MV-4-11 (cell line): ENCODE results near the gene ANKRD2.
A peak's percentile ranks its signal among the peaks of the same experiment; 100 is the strongest.
"Not testable (repeated sequence)": the region's sequence is repeated elsewhere in the genome, so short reads cannot be mapped to it uniquely, and the experiment has no call there.

Experiments
- DNase-seq: peaks from one replicate; lab custom pipeline; 2025; lab: John Stamatoyannopoulos, UW

The ANKRD2 gene

GRCh38 chr10:97572214-97572989, at the start of gene ANKRD2:
Gene ANKRD2 (plus strand): TSS chr10:97572779. CDS start chr10:97572789, 10 bp downstream.
- DNase-seq = peak; percentile 70

- DNase-seq = no peak
Measured at GRCh38 chr10:97522937-97523336, 49.6 kb upstream of the ANKRD2 start.

GRCh38 chr10:97525086-97525485, 47.5 kb upstream of the ANKRD2 start:
- DNase-seq = no peak

GRCh38 chr10:97525683-97526110, 46.9 kb upstream of the ANKRD2 start:
- no peak for DNase-seq

GRCh38 chr10:97528876-97529275, 43.7 kb upstream of the ANKRD2 start:
- DNase-seq = not testable (repeated sequence)

GRCh38 chr10:97529685-97530465, 42.7 kb upstream of the ANKRD2 start:
- no peak for DNase-seq

GRCh38 chr10:97531401-97531986, 41.1 kb upstream of the ANKRD2 start:
- DNase-seq = no peak

GRCh38 chr10:97532935-97533671, 39.5 kb upstream of the ANKRD2 start:
- DNase-seq = no peak

GRCh38 chr10:97533888-97534287, 38.7 kb upstream of the ANKRD2 start:
- no peak for DNase-seq

GRCh38 chr10:97534746-97535367, 37.7 kb upstream of the ANKRD2 start:
- peak; percentile 1 for DNase-seq

GRCh38 chr10:97537186-97537869, 35.3 kb upstream of the ANKRD2 start:
- no peak for DNase-seq

- DNase-seq = no peak
Measured at GRCh38 chr10:97538411-97538810, 34.2 kb upstream of the ANKRD2 start.

- no peak for DNase-seq
Measured at GRCh38 chr10:97538839-97539238, 33.7 kb upstream of the ANKRD2 start.

- no peak for DNase-seq
Measured at GRCh38 chr10:97539523-97540200, 32.9 kb upstream of the ANKRD2 start.

- DNase-seq = no peak
Measured at GRCh38 chr10:97540669-97541500, 31.7 kb upstream of the ANKRD2 start.

- peak; percentile 46 for DNase-seq
Measured at GRCh38 chr10:97542169-97543024, 30.2 kb upstream of the ANKRD2 start.

- DNase-seq = peak; percentile 88
Measured at GRCh38 chr10:97543025-97543546, 29.5 kb upstream of the ANKRD2 start.
